ENCODE data around the gene SMARCD3.

SMARCD3 gene

DNA sequence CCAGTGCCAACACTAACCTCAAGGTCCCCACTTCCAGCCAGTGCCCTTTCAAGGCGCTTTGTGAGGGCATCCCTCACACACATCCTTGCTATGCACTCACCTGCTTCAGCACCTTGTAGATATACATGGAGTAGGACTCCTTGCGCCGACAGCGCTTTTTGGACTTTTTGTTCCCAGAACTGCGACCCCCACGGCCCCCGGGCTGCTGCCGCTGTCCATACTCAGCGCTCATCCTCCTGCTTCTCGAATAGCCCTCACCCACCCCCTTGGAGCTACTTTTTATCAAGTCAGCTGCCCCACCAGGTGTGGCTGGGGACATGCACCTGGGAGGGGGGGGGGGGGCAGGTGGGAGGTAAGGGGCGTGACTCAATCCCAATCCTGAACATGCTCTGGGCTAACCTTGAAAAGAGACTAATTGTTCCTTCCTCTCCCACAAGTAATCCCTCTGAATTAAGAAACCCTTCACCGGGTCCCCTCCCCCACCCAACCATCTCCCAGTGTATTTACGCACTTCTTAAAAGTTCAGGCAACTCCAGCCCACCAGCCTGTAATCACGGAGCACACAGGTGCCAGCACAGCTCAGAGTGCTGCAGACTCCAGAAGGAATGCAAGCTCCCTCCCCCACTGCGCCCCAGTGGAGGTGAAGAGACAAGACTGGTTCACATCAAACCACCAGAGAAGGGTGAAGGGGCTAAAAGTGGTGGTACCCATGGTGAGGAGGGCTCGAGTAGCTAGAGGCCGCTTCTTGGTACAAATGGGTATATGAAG lies 38.2 kb downstream of the SMARCD3 start, which contains the start of gene H2BK1:
Gene H2BK1, minus strand, starts transcription at position 402 of the 768 bp plus-strand sequence. Its CDS starts 170 bp downstream, at position 232.
- DNase-seq (ENCODE audit: low spot score): no peak

DNA sequence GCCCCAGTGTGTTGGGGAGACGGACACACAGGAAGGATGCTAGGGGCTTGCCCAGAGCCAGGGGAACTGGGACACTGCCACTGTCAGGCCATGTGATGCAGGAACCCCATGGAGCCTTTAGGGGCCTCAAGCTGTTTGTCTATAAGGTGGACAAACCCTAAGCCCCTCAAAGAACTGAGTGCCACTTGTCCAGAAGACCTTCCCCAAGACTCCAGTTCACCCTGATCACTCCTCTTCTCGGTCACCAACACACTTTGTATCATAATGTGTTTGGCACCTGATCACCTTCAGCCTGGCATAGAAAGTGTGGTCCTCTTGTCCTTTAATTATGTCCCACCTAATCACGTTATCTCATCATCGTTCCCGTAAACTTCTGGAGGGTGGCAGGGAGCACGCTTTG lies 38.9 kb downstream of the SMARCD3 start:
- DNase-seq (ENCODE audit: low spot score): no peak

DNA sequence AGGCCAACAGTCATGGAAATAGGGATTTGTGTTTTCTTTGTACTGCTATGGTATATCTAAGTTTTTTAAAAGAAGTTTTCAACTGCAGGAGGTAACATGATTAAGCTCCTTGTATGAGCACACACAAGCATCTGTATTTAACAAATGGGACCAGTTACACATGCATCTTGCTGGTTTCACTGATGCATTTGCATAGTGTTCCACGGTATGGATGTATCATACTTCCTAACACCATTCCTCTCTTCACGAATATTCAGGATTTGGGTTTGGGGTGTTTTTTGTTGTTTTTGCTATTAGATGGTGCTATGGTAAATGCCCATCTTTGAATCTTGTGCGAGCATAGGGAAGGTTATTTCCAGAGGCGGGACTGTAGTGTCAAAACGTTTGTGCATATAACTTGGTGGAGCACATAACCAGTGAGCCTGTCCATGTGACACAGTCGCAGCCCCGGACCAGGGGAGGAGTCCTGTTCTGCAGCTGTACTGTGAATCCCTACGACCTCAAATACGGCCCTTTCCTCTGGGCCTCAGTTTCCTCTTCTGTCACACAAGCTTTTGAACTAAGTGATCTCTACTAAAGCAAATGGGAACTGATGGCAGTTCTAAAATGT lies 40.1 kb downstream of the SMARCD3 start:
- no peak for DNase-seq (ENCODE audit: low spot score)

GRCh38 chr7:151207804-151208203 lies 40.7 kb downstream of the SMARCD3 start:
- no peak for DNase-seq (ENCODE audit: low spot score)

- no peak for DNase-seq (ENCODE audit: low spot score)
Measured at GRCh38 chr7:151207315-151207714, 41.2 kb downstream of the SMARCD3 start.

DNA sequence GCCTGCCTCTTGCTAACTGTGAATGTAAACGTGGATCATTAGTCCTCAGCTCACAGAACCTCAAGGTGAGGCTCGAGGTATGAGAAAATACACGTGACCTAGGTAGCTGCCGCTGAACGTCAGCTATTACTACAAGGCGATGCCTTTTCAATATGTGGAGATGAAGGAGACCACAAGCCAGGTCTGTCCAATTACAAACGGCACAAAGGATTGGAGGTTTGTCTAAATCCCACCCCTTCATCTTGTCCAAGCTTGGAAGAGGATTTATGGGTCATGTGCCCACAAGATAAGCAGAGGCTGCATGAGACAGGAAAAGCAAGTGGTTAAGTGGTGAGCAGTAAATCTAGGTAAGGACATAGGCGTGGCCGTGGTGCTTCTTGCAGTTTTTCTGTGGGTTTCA lies 41.6 kb downstream of the SMARCD3 start:
- DNase-seq (ENCODE audit: low spot score): no peak

GRCh38 chr7:151205730-151206129 lies 42.8 kb downstream of the SMARCD3 start:
- DNase-seq (ENCODE audit: low spot score): no peak

GRCh38 chr7:151204383-151205032 lies 44.0 kb downstream of the SMARCD3 start:
- DNase-seq (ENCODE audit: low spot score): no peak

GRCh38 chr7:151202836-151203235 lies 45.7 kb downstream of the SMARCD3 start:
- no peak for DNase-seq (ENCODE audit: low spot score)

- no peak for DNase-seq (ENCODE audit: low spot score)
Measured at GRCh38 chr7:151201751-151202150, 46.7 kb downstream of the SMARCD3 start.

DNA sequence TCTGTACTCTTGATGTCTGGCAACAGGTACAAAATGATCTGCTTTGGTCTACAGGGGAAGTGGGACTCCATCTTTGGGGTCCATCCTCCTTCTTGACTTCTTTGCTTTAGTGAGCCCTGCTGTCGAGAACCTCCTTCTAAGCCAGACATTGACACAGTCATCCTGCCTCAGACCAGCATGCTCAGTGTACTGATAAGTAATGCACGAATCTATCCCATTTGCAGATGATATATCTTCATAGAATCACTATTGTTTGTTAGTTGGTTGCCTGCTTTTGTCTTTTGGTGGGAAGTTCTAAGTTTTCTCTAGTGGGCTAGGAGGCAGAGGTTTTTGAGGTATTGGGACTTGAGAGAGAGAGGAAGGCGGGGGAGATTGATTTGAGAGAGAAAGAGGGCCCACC lies 47.1 kb downstream of the SMARCD3 start:
- DNase-seq (ENCODE audit: low spot score): no peak

DNA sequence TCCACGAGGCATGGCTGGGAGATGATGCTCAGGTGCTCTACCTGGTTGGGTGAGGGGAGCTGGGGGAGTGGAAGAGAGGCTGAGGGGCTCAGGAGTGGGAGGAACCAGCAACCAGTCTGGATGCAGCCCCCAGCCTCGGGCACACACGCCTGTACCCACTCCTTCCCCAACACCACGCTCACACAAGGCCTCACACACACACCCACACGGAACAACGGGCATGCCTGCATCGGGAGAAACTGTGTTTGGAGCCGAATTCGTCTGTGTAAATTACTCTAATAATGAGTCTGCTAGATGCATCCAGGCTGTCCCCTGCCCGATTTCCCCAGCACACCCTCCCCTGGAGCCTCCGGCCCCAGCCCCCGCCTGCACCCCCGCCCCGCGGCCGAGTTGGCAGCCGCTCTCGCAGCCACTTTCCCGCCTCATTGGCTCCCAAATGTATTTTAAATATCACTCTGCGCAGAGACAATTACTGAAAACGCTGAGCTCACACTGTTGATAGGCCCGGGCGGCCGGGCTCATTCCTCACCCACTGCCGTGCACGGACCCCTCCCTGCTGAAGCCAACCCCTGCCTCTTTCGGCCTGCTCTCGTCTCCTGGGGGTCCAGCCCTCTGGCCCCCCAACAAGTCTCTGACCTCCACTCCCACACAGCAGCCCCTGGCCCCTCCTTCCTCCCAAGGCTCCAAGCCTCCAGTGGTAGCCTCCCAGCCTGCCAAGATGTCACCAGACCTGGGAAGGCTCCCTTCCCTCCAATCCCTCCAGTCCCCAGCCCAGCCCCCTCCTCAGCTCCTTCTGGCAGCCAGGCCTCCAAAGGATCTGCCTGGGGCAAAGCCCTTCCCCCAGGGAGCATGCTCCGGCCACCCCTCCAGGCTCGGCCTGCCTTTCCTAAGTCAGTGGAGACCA lies 49.3 kb downstream of the SMARCD3 start:
- no peak for DNase-seq (ENCODE audit: low spot score)

- DNase-seq (ENCODE audit: low spot score): no peak
Measured at GRCh38 chr7:151197932-151198331, 50.6 kb downstream of the SMARCD3 start.

DNA sequence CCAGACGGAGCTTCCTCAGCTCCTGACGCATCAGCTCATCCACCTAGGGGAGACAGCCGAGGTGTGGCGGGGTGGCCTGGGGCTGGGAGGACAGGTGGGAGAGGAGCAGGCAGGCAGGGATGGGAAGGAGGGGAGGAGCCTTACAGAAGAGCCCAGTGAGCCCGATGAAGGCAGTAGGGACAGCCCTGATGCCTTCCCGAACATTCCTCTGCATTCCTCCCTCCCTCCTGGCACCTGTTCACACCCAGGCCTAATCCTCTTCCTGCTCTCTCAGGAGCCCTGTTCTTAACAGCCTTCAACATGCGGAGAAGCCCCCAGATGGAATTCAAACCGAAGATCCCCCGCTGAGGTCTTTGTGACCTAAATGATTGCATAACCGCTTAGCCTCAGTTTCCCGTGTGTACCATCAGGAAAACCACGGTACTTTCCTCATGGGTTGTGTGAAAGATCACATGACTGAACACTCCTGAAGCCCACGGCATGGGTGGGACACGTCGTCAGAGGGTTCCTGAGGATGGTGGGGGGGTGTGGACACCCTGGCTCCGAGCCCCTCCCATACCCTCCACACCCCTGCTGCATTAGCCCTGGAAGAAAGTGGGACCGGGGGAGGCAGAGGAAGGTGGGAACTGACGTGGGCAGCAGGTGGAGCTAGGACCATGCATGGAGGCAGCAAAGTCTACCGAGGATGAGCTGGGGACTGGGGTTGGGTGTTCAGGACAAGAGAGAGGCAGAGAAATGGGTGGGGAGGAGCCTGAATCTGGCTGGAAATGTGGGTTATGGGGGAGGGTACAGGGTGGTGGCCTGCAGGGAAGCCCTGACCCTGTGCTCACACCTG lies 52.7 kb downstream of the SMARCD3 start:
- no peak for DNase-seq (ENCODE audit: low spot score)

- no peak for DNase-seq (ENCODE audit: low spot score)
Measured at GRCh38 chr7:151194188-151194587, 54.3 kb downstream of the SMARCD3 start.

GRCh38 chr7:151193203-151193978 lies 55.1 kb downstream of the SMARCD3 start:
- no peak for DNase-seq (ENCODE audit: low spot score)

GRCh38 chr7:151192002-151192539 lies 56.4 kb downstream of the SMARCD3 start:
- no peak for DNase-seq (ENCODE audit: low spot score)

GRCh38 chr7:151191544-151191943 lies 57.0 kb downstream of the SMARCD3 start:
- no peak for DNase-seq (ENCODE audit: low spot score)

GRCh38 chr7:151189038-151189437 lies 59.5 kb downstream of the SMARCD3 start:
- DNase-seq (ENCODE audit: low spot score): no peak

Data from cerebellar cortex (tissue), 1 donor.